NCI-H146 treated with DMSO at 0.1 percent for 48 hours (cell line): ENCODE data around the gene RSPH10B2.
"Not testable (repeated sequence)": the region's sequence is repeated elsewhere in the genome, so short reads cannot be mapped to it uniquely, and the experiment has no call there.

Experiments
- DNase-seq: peaks from one replicate; lab custom pipeline; 2025; ENCODE audit not compliant: unreplicated experiment; lab: John Stamatoyannopoulos, UW

The RSPH10B2 gene

GRCh38 chr7:6781581-6781980 is 27.7 kb downstream of the RSPH10B2 start:
- DNase-seq: not testable (repeated sequence)

GRCh38 chr7:6789353-6789752 is 35.5 kb downstream of the RSPH10B2 start:
- DNase-seq: not testable (repeated sequence)

GRCh38 chr7:6792113-6792872 is 38.4 kb downstream of the RSPH10B2 start:
- DNase-seq: not testable (repeated sequence)

- not testable (repeated sequence) for DNase-seq
Observed at GRCh38 chr7:6794276-6794675, 40.4 kb downstream of the RSPH10B2 start.

GRCh38 chr7:6797218-6797617 is 43.3 kb downstream of the RSPH10B2 start:
- DNase-seq: not testable (repeated sequence)

- not testable (repeated sequence) for DNase-seq
Observed at GRCh38 chr7:6798047-6798446, 44.1 kb downstream of the RSPH10B2 start.

- not testable (repeated sequence) for DNase-seq
Observed at GRCh38 chr7:6799887-6800286, 46.0 kb downstream of the RSPH10B2 start.

- DNase-seq: not testable (repeated sequence)
Observed at GRCh38 chr7:6800331-6800730, 46.4 kb downstream of the RSPH10B2 start.

GRCh38 chr7:6807393-6807918 is 53.6 kb downstream of the RSPH10B2 start:
- DNase-seq: not testable (repeated sequence)

- DNase-seq: not testable (repeated sequence)
Observed at GRCh38 chr7:6807959-6808358, 54.1 kb downstream of the RSPH10B2 start.

- not testable (repeated sequence) for DNase-seq
Observed at GRCh38 chr7:6813011-6813410, 59.1 kb downstream of the RSPH10B2 start.

GRCh38 chr7:6815470-6815869 is 61.6 kb downstream of the RSPH10B2 start:
- not testable (repeated sequence) for DNase-seq

- DNase-seq: not testable (repeated sequence)
Observed at GRCh38 chr7:6821622-6822021, 67.7 kb downstream of the RSPH10B2 start.

- not testable (repeated sequence) for DNase-seq
Observed at GRCh38 chr7:6825236-6826125, 71.6 kb downstream of the RSPH10B2 start.

GRCh38 chr7:6826151-6826550 is 72.2 kb downstream of the RSPH10B2 start, which contains the start of gene CCZ1B:
CCZ1B (minus strand) TSS chr7:6826275; CDS start chr7:6826197, 78 bp downstream.
- peak; percentile 41 for DNase-seq

GRCh38 chr7:6827180-6827579 is 73.3 kb downstream of the RSPH10B2 start:
- DNase-seq: peak; percentile 30

GRCh38 chr7:6829616-6830015 is 75.7 kb downstream of the RSPH10B2 start:
- DNase-seq: not testable (repeated sequence)

- not testable (repeated sequence) for DNase-seq
Observed at GRCh38 chr7:6830026-6830425, 76.1 kb downstream of the RSPH10B2 start.

GRCh38 chr7:6831018-6831725 is 77.3 kb downstream of the RSPH10B2 start:
- no peak for DNase-seq

- DNase-seq: no peak
Observed at GRCh38 chr7:6833636-6834035, 79.7 kb downstream of the RSPH10B2 start.

- DNase-seq: not testable (repeated sequence)
Observed at GRCh38 chr7:6835521-6835920, 81.6 kb downstream of the RSPH10B2 start.
